K562 (cell line): ENCODE measurements around the gene SNAI1.
A peak's percentile ranks its signal among the peaks of the same experiment; 100 is the strongest.

Experiments used
- CREB1 ChIP-seq, 2 experiments: sonication (generic) in 1 of 2; formaldehyde crosslinking in 1 of 2; IDR thresholded peaks; 2 replicates each; pipeline versions ENCODE4 v1.6.1 to v1.8.0; 2012 to 2022; ENCODE audit warnings: inconsistent platforms in 1 of 2, mild to moderate bottlenecking in 1 of 2, missing genetic modification reagents in 1 of 2, moderate library complexity in 1 of 2
- CTCF ChIP-seq, 3 experiments: IDR thresholded peaks in 2 of 3; conservative IDR thresholded peaks in 1 of 3; 2 replicates each; pipeline ENCODE4 v1.5.1; 2011 to 2012; ENCODE audit warnings: low read length in 3 of 3, mild to moderate bottlenecking in 3 of 3, control low read depth in 2 of 3, improper control_type of control experiment in 1 of 3, inconsistent platforms in 1 of 3, low read depth in 1 of 3, mixed read lengths in 1 of 3, moderate library complexity in 1 of 3; ENCODE audit not compliant: insufficient read depth in 2 of 3
- EZH2 ChIP-seq: IDR thresholded peaks from 2 replicates; pipeline ENCODE4 v1.6.1; 2012; ENCODE audit warnings: low read depth, mild to moderate bottlenecking, inconsistent platforms, low read length, borderline replicate concordance
- SIN3A ChIP-seq, 2 experiments: fragments of 150-350 bp in 1 of 2; IDR thresholded peaks; 2 replicates each; pipeline ENCODE4 v1.6.1; 2011 to 2016; ENCODE audit warnings: borderline replicate concordance in 2 of 2, low read depth in 2 of 2, low read length in 2 of 2, mild to moderate bottlenecking in 2 of 2, moderate library complexity in 2 of 2; ENCODE audit not compliant: control insufficient read depth in 1 of 2
- TAF15 ChIP-seq: fragments of 200-400 bp; formaldehyde crosslinking; IDR thresholded peaks from 2 replicates; pipeline ENCODE4 v1.6.1; 2017; ENCODE audit warnings: mild to moderate bottlenecking, low read depth, low read length, moderate library complexity
- USF1 ChIP-seq: sonication (generic); formaldehyde crosslinking; IDR thresholded peaks from 2 replicates; pipeline ENCODE4 v1.9.0; 2022; ENCODE audit warnings: mild to moderate bottlenecking, missing genetic modification reagents
- ZNF444 ChIP-seq: fragments of 250-450 bp; sonication (Bioruptor Pico); IDR thresholded peaks from 2 replicates; pipeline ENCODE4 v1.4.0; 2020; ENCODE audit warnings: mild to moderate bottlenecking, moderate library complexity
- TF ChIP-seq, protein P1 (sequence below): sonication (generic); formaldehyde crosslinking; IDR thresholded peaks from 2 replicates; pipeline ENCODE4 v1.8.0; 2022; ENCODE audit warnings: mild to moderate bottlenecking, missing genetic modification reagents

DNA sequence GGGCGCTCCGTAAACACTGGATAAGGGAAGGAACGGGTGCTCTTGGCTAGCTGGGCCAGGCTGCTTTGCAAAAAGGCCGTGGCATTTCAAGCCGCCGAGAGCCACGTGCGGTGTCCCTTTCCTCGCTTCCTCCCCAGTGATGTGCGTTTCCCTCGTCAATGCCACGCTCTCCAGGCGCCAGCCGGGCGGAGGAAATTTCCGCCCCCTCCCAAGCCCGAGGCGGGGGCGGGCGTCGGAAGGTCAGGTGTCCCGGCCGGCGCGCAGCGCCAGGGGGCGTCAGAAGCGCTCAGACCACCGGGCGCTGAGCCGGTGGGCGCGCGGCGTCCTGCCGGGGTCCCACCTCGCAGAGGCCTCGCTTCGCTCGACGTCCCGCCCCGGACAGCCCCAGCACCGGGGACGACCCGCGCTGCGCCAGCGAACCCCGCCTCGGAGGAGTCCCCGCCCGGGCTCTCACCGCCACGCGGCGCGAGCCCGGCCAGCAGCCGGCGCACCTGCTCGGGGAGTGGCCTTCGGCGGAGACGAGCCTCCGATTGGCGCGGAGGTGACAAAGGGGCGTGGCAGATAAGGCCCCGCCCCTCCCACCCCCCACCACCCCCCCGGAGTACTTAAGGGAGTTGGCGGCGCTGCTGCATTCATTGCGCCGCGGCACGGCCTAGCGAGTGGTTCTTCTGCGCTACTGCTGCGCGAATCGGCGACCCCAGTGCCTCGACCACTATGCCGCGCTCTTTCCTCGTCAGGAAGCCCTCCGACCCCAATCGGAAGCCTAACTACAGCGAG lies at the start of gene SNAI1:
- TF ChIP-seq CREB1 (IDR thresholded peaks at IDR 0.05), result peak; percentile 69; the same call in 1 of the 2 replicates
- peak; percentile 58; the same call in 1 of the 2 replicates for TF ChIP-seq CREB1 (CRISPR knock-in tag; IDR thresholded peaks at IDR 0.05)
- TF ChIP-seq SIN3A (IDR thresholded peaks at IDR 0.05; ENCODE audit: borderline replicate concordance in 2 of 2, control insufficient read depth in 1 of 2, low read depth in 2 of 2, low read length in 2 of 2), result peak; percentile 27 to 63; a peak in 2 of 4 replicates
- TF ChIP-seq CTCF (IDR thresholded peaks at IDR 0.05 in 2 of 3, conservative IDR thresholded peaks at IDR 0.05 in 1 of 3; ENCODE audit: insufficient read depth in 2 of 3, low read depth in 1 of 3, low read length in 3 of 3), result peak; percentile 65 to 78 (median 68)
- TF ChIP-seq USF1 (CRISPR knock-in tag), result peak; percentile 76
- peak; percentile 21; the same call in 1 of the 2 replicates for TF ChIP-seq ZNF444 (CRISPR knock-in tag)
- TF ChIP-seq, protein P1, sequence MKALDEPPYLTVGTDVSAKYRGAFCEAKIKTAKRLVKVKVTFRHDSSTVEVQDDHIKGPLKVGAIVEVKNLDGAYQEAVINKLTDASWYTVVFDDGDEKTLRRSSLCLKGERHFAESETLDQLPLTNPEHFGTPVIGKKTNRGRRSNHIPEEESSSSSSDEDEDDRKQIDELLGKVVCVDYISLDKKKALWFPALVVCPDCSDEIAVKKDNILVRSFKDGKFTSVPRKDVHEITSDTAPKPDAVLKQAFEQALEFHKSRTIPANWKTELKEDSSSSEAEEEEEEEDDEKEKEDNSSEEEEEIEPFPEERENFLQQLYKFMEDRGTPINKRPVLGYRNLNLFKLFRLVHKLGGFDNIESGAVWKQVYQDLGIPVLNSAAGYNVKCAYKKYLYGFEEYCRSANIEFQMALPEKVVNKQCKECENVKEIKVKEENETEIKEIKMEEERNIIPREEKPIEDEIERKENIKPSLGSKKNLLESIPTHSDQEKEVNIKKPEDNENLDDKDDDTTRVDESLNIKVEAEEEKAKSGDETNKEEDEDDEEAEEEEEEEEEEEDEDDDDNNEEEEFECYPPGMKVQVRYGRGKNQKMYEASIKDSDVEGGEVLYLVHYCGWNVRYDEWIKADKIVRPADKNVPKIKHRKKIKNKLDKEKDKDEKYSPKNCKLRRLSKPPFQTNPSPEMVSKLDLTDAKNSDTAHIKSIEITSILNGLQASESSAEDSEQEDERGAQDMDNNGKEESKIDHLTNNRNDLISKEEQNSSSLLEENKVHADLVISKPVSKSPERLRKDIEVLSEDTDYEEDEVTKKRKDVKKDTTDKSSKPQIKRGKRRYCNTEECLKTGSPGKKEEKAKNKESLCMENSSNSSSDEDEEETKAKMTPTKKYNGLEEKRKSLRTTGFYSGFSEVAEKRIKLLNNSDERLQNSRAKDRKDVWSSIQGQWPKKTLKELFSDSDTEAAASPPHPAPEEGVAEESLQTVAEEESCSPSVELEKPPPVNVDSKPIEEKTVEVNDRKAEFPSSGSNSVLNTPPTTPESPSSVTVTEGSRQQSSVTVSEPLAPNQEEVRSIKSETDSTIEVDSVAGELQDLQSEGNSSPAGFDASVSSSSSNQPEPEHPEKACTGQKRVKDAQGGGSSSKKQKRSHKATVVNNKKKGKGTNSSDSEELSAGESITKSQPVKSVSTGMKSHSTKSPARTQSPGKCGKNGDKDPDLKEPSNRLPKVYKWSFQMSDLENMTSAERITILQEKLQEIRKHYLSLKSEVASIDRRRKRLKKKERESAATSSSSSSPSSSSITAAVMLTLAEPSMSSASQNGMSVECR (CRISPR knock-in tag), result peak; percentile 80
- no peak for TF ChIP-seq EZH2
- TF ChIP-seq TAF15, result no peak
